Mucosa of descending colon (tissue), 3 donors: ENCODE data around the gene C5AR1. TPM values are rescaled to one million over a fixed set of nuclear protein-coding genes. Genes with fewer than 3 reads are reported as not detected.

Source experiments
- ATAC-seq: fragments of 200-7000 bp; cut with Tn5 transposase; one replicate; pipeline ENCODE4 v1.9.1; 2020; ENCODE audit warnings: mild to moderate bottlenecking, moderate library complexity
- DNase-seq, 3 donors: peaks; one replicate each; pipeline ENCODE4 v3.0.0-alpha.2; 2020
- H3K36me3 ChIP-seq: fragments of 200-600 bp; one replicate; pipeline ENCODE4 v1.8.0; 2021; ENCODE audit warnings: low read depth, mild to moderate bottlenecking
- H3K4me1 ChIP-seq: fragments of 200-600 bp; one replicate; pipeline ENCODE4 v1.8.0; 2021; ENCODE audit warnings: low read depth, mild to moderate bottlenecking
- H3K4me3 ChIP-seq: fragments of 200-600 bp; one replicate; pipeline ENCODE4 v1.8.0; 2021; ENCODE audit warnings: mild to moderate bottlenecking
- H3K9me3 ChIP-seq: fragments of 200-600 bp; one replicate; pipeline ENCODE4 v1.8.0; 2021; ENCODE audit warnings: mild to moderate bottlenecking
- intact Hi-C, 2 donors: fragments of 100-400 bp; cut with DNase I in 1 of 2; cut with micrococcal nuclease in 1 of 2; formaldehyde crosslinking; loops; one replicate each; pipeline versions ENCODE4 v1.11.0 to v1.11.1; 2022; cut with DNase I, micrococcal nuclease
- total RNA-seq, 3 donors: library from RNA; stranded (reverse); fragmentation: NEBNext Ultra II Directional in 2 of 3; extraction: Animal tissue kit (Norgen Biotek cat#: 25700) in 2 of 3; gene quantifications; one replicate each; pipeline versions ENCODE4 v1.2.1 to v1.2.4, GENCODE V29; 2021 to 2023
- TF ChIP-seq, protein P1 (sequence below): fragments of 200-600 bp; IDR thresholded peaks from one replicate; pipeline ENCODE4 v1.8.0; 2022; ENCODE audit warnings: antibody characterized with exemption, mild to moderate bottlenecking
- donor health status: DM: no; HTN: no; CAD: no; lungs with moderate emphysema.
- donor health status: DM: no; HTN: no; CAD: no.
- donor health status: DM: no; HTN: yes; CAD: no.

C5AR1 gene
- total RNA-seq, 3 donors from 2014 or later = 5.1 to 13.5 (median 7.9) TPM

DNA sequence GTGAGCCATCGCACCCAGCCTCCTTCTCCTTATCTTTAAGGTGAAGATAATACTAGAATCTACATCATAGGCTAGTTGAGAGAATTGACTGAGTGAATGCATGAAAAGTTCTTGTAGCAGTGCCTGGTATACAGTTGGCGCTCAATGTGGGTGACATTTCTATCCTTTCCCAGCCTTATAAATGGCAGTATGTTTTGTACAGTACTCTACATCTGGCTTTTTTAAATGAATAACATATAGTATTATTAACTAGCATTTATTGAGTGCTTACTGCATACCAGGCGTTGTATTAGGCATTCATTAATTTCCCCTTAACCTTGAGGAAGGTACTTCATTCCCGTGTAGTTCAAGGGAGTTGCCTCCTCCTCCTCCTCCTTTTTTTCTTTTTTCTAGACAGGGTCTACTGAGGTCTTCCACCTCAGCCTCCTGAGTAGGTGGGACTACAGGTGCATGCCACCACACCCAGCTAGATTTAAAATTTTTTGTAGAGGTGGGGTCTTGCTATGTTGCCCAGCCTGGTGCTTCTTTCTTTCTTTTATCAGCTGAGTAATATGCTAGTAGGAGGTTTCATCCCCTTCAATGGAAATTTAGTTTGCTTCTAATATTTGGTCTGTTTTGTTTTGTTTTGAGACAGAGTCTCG, 2.8 kb downstream of the C5AR1 start:
- no peaks in the 10 kb centered on the region for H3K9me3 ChIP-seq
- H3K36me3 ChIP-seq = no peaks in the 10 kb centered on the region
- H3K4me3 ChIP-seq = no peak overlapping the region
- H3K4me1 ChIP-seq = no peaks in the 10 kb centered on the region
- TF ChIP-seq, protein P1, sequence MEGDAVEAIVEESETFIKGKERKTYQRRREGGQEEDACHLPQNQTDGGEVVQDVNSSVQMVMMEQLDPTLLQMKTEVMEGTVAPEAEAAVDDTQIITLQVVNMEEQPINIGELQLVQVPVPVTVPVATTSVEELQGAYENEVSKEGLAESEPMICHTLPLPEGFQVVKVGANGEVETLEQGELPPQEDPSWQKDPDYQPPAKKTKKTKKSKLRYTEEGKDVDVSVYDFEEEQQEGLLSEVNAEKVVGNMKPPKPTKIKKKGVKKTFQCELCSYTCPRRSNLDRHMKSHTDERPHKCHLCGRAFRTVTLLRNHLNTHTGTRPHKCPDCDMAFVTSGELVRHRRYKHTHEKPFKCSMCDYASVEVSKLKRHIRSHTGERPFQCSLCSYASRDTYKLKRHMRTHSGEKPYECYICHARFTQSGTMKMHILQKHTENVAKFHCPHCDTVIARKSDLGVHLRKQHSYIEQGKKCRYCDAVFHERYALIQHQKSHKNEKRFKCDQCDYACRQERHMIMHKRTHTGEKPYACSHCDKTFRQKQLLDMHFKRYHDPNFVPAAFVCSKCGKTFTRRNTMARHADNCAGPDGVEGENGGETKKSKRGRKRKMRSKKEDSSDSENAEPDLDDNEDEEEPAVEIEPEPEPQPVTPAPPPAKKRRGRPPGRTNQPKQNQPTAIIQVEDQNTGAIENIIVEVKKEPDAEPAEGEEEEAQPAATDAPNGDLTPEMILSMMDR = no peak
- ATAC-seq = no peak
- intact Hi-C loops = no loop called here
- DNase-seq = no peak

DNA sequence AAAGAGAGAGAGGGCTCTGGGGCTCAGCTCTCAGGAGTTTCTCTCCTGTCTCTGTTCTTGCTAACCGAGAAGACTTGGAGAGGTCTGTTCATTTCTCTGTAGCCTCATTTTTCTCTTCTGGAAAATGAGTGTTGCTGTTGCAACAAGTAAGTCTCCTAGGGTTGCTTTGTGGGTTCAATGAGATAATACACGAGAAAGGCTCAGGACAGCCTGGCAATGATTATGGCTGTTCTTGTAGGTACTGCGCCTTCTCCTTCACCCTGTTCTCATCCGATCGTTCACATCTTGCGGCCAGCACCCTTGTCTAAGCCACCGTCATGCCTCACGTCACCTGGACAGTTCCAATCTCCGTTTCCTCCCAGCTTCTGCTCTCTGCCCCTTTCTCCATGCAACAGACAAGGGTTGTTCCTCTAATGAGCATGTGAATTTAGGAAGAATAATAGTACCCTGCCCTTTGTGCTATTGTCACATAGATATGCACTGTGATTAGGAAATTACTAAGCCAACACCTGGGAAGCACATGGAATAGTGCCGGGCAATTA, 4.2 kb downstream of the C5AR1 start:
- Histone ChIP-seq H3K4me1 (no peaks in the 10 kb centered on the region), H3K36me3 (no peaks in the 10 kb centered on the region), H3K9me3 (no peaks in the 10 kb centered on the region), H3K4me3 (no peak overlapping the region)
- TF ChIP-seq, protein P1 = no peak
- ATAC-seq (no peak), DNase-seq (no peak)
- intact Hi-C loops = no loop called here

DNA sequence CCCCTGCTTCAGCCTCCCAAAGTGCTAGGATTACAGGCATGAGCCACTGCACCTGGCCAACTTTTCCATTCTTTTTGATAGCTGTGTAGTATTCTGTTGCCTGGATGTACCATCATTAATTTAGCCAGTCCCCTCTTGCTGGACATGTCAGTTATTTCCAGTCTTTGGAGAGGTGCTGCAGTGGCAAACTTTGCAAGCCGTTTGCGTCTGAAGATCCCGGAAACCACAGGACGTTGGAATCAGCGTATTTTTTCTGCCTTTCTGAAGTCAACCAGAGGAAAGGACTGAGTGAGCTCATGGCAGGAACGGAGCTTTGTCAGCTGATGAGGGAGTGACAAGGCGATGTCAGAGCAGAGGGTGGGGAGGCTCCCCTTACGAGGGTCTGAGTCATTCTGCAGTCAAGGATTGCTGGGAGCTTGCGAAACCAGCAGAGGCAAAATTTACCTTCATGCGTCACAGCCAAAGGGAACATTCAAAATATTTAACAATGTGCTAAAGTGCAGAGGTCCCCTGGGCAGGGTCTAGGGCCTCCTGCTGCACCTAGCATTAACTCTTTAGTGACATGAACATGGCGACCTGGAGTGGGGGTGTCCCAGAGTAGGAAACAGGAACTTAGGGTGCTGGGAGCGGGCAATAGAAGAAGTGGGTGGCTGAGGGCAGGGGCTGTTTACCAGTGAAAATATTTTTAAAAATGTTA, 5.6 kb downstream of the C5AR1 start:
- H3K9me3 ChIP-seq = no peaks in the 10 kb centered on the region
- no peaks in the 10 kb centered on the region for H3K36me3 ChIP-seq
- ATAC-seq (peak; percentile 84), DNase-seq (peak in 1 of 3 donors; percentile 23)
- intact Hi-C loops = no loop called here
- TF ChIP-seq, protein P1 = no peak
- no peaks in the 10 kb centered on the region for H3K4me1 ChIP-seq
- no peak overlapping the region for H3K4me3 ChIP-seq

DNA sequence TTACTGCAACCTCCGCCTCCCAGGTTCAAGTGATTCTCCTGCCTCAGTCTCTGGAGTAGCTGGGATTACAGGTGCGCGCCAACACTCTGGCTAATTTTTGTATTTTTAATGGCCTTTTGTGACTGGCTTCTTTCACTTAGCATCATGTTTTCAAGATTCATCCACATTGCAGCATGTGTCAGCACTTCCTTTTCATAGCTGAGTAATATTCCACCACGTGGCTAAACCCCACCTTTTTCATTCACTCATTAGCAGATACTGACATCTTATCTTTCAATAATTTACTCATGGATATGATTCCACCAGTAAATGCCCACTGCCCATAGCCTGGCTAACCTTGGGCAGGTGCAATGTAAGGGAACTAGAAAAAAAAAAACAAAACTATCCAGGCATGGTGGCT, 6.9 kb downstream of the C5AR1 start:
- DNase-seq = no peak
- TF ChIP-seq, protein P1 = no peak
- intact Hi-C loops = no loop called here
- no peaks in the 10 kb centered on the region for H3K36me3 ChIP-seq
- ATAC-seq = no peak
- H3K9me3 ChIP-seq = no peaks in the 10 kb centered on the region
- no peaks in the 10 kb centered on the region for H3K4me1 ChIP-seq
- no peak overlapping the region for H3K4me3 ChIP-seq

DNA sequence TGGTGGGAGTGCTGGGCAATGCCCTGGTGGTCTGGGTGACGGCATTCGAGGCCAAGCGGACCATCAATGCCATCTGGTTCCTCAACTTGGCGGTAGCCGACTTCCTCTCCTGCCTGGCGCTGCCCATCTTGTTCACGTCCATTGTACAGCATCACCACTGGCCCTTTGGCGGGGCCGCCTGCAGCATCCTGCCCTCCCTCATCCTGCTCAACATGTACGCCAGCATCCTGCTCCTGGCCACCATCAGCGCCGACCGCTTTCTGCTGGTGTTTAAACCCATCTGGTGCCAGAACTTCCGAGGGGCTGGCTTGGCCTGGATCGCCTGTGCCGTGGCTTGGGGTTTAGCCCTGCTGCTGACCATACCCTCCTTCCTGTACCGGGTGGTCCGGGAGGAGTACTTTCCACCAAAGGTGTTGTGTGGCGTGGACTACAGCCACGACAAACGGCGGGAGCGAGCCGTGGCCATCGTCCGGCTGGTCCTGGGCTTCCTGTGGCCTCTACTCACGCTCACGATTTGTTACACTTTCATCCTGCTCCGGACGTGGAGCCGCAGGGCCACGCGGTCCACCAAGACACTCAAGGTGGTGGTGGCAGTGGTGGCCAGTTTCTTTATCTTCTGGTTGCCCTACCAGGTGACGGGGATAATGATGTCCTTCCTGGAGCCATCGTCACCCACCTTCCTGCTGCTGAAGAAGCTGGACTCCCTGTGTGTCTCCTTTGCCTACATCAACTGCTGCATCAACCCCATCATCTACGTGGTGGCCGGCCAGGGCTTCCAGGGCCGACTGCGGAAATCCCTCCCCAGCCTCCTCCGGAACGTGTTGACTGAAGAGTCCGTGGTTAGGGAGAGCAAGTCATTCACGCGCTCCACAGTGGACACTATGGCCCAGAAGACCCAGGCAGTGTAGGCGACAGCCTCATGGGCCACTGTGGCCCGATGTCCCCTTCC, 10.5 kb downstream of the C5AR1 start:
- TF ChIP-seq, protein P1 = no peak
- Histone ChIP-seq H3K4me1 (no peaks in the 10 kb centered on the region), H3K36me3 (no peaks in the 10 kb centered on the region), H3K4me3 (no peak overlapping the region), H3K9me3 (no peaks in the 10 kb centered on the region)
- DNase-seq = no peak
- intact Hi-C loops = no loop called here
- ATAC-seq = no peak
